IPS-NIHi11 (cell line): ENCODE data around the gene ZNF593.
A peak's percentile ranks its signal among the peaks of the same experiment; 100 is the strongest.

Experiments
- DNase-seq: peaks from one replicate; pipeline ENCODE4 v3.0.0; 2012; ENCODE audit warnings: mixed read lengths, low spot score

The ZNF593 gene

GRCh38 chr1:26148887-26149286, 20.8 kb upstream of the ZNF593 start:
- no peak for DNase-seq

DNA sequence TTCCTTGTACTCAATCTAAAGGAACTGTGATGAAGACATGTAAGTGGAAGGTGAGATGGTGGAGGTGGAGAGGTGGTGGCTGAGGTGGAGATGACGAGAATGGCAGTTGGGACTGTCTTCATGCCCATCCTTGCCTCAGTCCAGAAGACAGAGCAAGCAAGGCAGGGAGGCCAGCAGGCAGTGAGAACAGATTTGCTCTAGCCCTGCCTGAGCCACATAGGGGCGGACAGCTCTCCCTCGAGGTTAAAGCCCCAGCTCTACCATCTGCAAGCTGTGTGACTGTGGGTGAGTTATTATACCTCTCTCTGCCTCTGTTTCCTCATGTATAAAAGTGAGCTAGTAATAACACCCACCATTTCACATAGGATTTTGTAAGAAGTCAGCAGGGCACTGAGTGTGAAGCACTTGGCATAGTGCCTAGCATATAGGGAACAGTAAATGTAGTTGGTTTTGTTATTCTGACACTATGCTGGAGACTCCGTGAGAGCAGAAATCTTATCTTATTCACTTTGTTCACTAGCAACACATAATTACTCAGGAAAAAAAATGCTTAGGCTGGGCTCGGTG, 15.7 kb upstream of the ZNF593 start:
- DNase-seq = no peak

DNA sequence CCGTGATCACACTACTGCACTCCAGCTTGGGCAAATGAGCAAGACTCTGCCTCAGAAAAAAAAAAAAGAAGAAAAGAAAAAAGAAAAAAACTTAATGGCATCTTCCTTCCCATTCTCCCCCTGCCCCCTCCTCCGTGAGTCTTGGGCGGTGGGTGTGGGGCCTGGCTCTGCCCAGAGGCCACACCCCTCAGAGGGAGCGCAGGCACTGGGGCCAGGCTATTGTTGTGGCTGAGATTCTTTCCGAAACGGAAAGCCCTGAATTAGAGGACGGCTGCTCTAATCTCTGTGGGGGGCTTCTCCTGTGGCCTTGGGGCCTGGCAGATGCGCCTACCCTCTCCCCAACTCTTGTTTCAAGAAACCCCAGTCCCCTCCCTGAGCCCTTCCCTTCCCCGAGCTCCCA, 15.0 kb upstream of the ZNF593 start:
- peak; percentile 81 for DNase-seq

DNA sequence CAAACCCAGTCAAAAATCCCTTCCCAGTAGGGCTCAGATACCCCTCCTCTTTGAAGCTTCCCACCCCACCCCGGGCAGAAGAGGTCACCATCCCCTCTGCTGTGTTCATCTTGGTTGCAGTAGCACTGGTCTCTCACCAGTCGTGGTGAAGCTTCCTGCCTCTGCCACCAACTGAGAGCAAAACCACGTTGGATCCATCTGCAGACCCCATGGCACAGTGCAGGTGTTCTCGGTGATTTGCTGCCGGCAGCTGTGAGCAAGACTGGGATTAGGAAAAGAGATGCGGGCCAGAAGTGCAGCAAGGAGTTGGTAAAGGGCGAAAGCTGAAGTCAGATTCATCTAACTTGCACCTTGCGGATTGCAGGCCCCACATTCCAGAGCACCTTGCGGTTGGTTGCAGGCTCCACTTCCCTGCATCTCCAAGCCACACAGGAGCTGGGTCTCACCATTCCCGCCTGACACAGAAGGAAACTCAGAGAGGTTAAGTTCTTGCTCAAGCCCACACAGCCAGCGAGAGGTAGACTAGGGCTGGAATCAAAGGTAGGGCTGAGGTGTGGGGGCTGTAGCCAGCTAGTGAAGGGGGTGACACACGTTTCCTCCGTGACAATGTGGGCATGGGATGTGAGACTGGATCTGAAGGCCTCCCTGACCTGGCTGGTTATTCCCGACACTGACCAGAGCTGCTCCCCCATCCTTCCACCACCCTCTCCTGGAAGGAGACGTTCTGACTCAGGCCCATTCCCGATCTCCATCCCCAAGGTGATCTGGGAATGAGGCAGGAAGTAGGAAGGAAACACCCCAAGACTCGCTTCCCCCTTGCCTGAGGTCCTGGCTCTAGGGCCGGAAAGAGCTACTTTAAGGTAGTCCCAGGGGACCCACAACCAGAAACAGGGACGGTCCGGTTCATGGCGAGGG, 14.1 kb upstream of the ZNF593 start:
- DNase-seq = no peak

DNA sequence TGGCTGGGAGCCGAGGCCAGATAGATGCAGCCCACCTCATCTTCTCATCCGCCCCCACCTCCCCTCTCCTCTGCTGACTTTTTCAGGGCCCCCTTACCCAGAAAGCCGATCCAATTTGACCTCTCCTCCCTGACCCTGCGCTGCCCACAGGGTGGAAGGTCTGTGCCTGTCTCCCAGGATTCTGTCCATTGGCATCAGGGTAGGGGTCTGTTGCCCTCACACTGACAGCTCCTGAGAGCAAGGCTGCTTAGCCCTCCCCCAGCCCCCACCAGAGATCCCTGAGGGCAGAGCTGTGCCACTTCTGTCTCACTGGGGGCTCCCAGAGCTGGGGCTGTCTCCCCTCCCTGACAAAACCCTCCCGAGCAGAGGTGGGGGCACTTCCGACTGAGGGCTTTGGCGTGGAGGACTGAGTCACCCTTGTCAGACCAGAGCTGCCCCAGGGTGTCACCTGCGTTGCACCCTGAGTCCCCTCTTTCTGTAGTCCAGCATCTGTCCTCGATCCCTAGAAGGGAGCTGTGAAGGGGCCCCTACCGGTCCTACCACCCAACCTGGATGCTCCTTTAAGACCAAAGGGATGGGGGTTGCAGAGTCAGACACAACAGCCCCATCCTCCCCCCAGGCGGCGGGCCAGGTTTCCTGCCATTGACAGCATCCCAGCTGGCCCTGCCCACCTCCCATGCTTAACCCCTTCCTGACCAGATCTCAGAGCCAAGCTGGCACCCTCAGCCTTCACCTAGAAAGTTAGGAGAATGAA, 13.2 kb upstream of the ZNF593 start:
- DNase-seq = peak; percentile 74

- DNase-seq = no peak
These were observed 11.3 kb upstream of the ZNF593 start for GRCh38 chr1:26158271-26158907.

- DNase-seq = no peak
These were observed 10.6 kb upstream of the ZNF593 start, which contains the start of gene FAM110D for GRCh38 chr1:26158908-26159742. FAM110D (plus strand) TSS chr1:26159079; CDS start chr1:26161292, 2,213 bp downstream.

- no peak for DNase-seq
These were observed 10.0 kb upstream of the ZNF593 start for GRCh38 chr1:26159743-26160039.

- DNase-seq = no peak
These were observed 8.9 kb upstream of the ZNF593 start for GRCh38 chr1:26160527-26161414.

GRCh38 chr1:26161415-26162219, 8.1 kb upstream of the ZNF593 start:
- peak; percentile 60 for DNase-seq

GRCh38 chr1:26162220-26162709, 7.4 kb upstream of the ZNF593 start:
- DNase-seq = no peak

GRCh38 chr1:26163684-26164035, 6.0 kb upstream of the ZNF593 start:
- no peak for DNase-seq

GRCh38 chr1:26164036-26164860, 5.5 kb upstream of the ZNF593 start:
- peak; percentile 79 for DNase-seq

GRCh38 chr1:26164861-26165842, 4.6 kb upstream of the ZNF593 start:
- no peak for DNase-seq

- no peak for DNase-seq
These were observed 2.9 kb upstream of the ZNF593 start for GRCh38 chr1:26166719-26167281.

GRCh38 chr1:26168410-26169197, 1.1 kb upstream of the ZNF593 start, which contains the start of gene C1orf232:
C1orf232 (minus strand) TSS chr1:26168963; CDS start chr1:26168499, 464 bp downstream.
- DNase-seq = no peak
